SK-N-SH treated with all-trans-retinoic acid at 6 μM for 48 hours (cell line): ENCODE results near the gene RPP25L.

Experiments
- ATAC-seq: fragments of 200-7000 bp; cut with Tn5 transposase; 3 replicates; pipeline ENCODE4 v1.9.1; 2020; ENCODE audit warnings: mild to moderate bottlenecking, moderate library complexity
- ARNTL ChIP-seq: fragments of 450-650 bp; formaldehyde crosslinking; IDR thresholded peaks from 2 replicates; pipeline ENCODE4 v1.5.0; 2020; ENCODE audit warnings: low read depth, mild to moderate bottlenecking, moderate library complexity, borderline replicate concordance
- BACH2 ChIP-seq: fragments of 250-450 bp; sonication (Bioruptor Pico); IDR thresholded peaks from 2 replicates; pipeline ENCODE4 v1.9.0; 2021; ENCODE audit warnings: mild to moderate bottlenecking, borderline replicate concordance
- CSDC2 ChIP-seq: fragments of 250-450 bp; sonication (Bioruptor Pico); IDR thresholded peaks from 2 replicates; pipeline ENCODE4 v1.5.0; 2020; ENCODE audit warnings: mild to moderate bottlenecking, moderate library complexity
- ESRRG ChIP-seq: fragments of 250-450 bp; sonication (Bioruptor Pico); IDR thresholded peaks from 2 replicates; pipeline ENCODE4 v1.6.1; 2021; ENCODE audit warnings: mild to moderate bottlenecking
- GLIS3 ChIP-seq: fragments of 250-450 bp; sonication (Bioruptor Pico); IDR thresholded peaks from 2 replicates; pipeline ENCODE4 v1.5.0; 2020; ENCODE audit warnings: mild to moderate bottlenecking, moderate library complexity
- ISL1 ChIP-seq: fragments of 250-450 bp; sonication (Bioruptor Pico); IDR thresholded peaks from 2 replicates; pipeline ENCODE4 v2.1.2; 2022; ENCODE audit warnings: mild to moderate bottlenecking, moderate library complexity
- OSR1 ChIP-seq: fragments of 250-450 bp; sonication (Bioruptor Pico); IDR thresholded peaks from 2 replicates; pipeline ENCODE4 v1.8.0; 2022; ENCODE audit warnings: moderate library complexity, mild to moderate bottlenecking, inconsistent platforms
- POU6F1 ChIP-seq: fragments of 250-450 bp; sonication (Bioruptor Pico); IDR thresholded peaks from 2 replicates; pipeline ENCODE4 v1.8.0; 2021; ENCODE audit warnings: low read depth, mild to moderate bottlenecking, moderate library complexity, borderline replicate concordance
- PPARA ChIP-seq: fragments of 250-450 bp; sonication (Bioruptor Pico); IDR thresholded peaks from 2 replicates; pipeline ENCODE4 v1.5.0; 2020; ENCODE audit warnings: mild to moderate bottlenecking, borderline replicate concordance
- RARB ChIP-seq: fragments of 250-450 bp; sonication (Bioruptor Pico); IDR thresholded peaks from 2 replicates; pipeline ENCODE4 v1.8.0; 2021; ENCODE audit warnings: mild to moderate bottlenecking, moderate library complexity
- SNAI2 ChIP-seq: fragments of 250-450 bp; sonication (Bioruptor Pico); IDR thresholded peaks from 2 replicates; pipeline ENCODE4 v1.5.0; 2020; ENCODE audit warnings: mild to moderate bottlenecking, moderate library complexity
- TCF4 ChIP-seq: fragments of 250-450 bp; sonication (Bioruptor Pico); IDR thresholded peaks from 2 replicates; pipeline ENCODE4 v1.8.0; 2021; ENCODE audit warnings: mild to moderate bottlenecking, moderate library complexity, borderline replicate concordance
- TOX ChIP-seq: fragments of 250-450 bp; sonication (Bioruptor Pico); IDR thresholded peaks from 2 replicates; pipeline ENCODE4 v1.8.0; 2021; ENCODE audit warnings: mild to moderate bottlenecking, moderate library complexity, borderline replicate concordance
- TSHZ2 ChIP-seq: fragments of 250-450 bp; sonication (Bioruptor Pico); IDR thresholded peaks from 2 replicates; pipeline ENCODE4 v1.5.0; 2020; ENCODE audit warnings: mild to moderate bottlenecking, moderate library complexity
- ZC3H10 ChIP-seq: fragments of 250-450 bp; sonication (Bioruptor Pico); IDR thresholded peaks from 2 replicates; pipeline ENCODE4 v1.5.1; 2021; ENCODE audit warnings: mild to moderate bottlenecking, moderate library complexity
- ZFP3 ChIP-seq: fragments of 250-450 bp; sonication (Bioruptor Pico); IDR thresholded peaks from 2 replicates; pipeline ENCODE4 v1.5.0; 2020; ENCODE audit warnings: mild to moderate bottlenecking, moderate library complexity
- ZFP30 ChIP-seq: fragments of 450-650 bp; formaldehyde crosslinking; IDR thresholded peaks from 2 replicates; pipeline ENCODE4 v1.5.0; 2022; ENCODE audit warnings: mild to moderate bottlenecking, moderate library complexity
- ZNF565 ChIP-seq: fragments of 450-650 bp; formaldehyde crosslinking; conservative IDR thresholded peaks from 2 replicates; pipeline ENCODE4 v1.5.0; 2020; ENCODE audit warnings: low read depth, mild to moderate bottlenecking, moderate library complexity
- ZNF70 ChIP-seq: fragments of 450-650 bp; formaldehyde crosslinking; IDR thresholded peaks from 2 replicates; pipeline ENCODE4 v1.5.0; 2020; ENCODE audit warnings: mild to moderate bottlenecking, moderate library complexity
- ZNF8 ChIP-seq: fragments of 450-650 bp; formaldehyde crosslinking; IDR thresholded peaks from 2 replicates; pipeline ENCODE4 v1.5.0; 2020; ENCODE audit warnings: mild to moderate bottlenecking, moderate library complexity
- TF ChIP-seq, protein P1 (sequence below): fragments of 250-450 bp; sonication (Bioruptor Pico); IDR thresholded peaks from 2 replicates; pipeline ENCODE4 v1.5.1; 2020; ENCODE audit warnings: low read depth, mild to moderate bottlenecking, moderate library complexity
- TF ChIP-seq, protein P2 (sequence below): fragments of 250-450 bp; sonication (Bioruptor Pico); IDR thresholded peaks from 2 replicates; pipeline ENCODE4 v1.5.1; 2021; ENCODE audit warnings: mild to moderate bottlenecking, moderate library complexity
- TF ChIP-seq, protein P3 (sequence below): fragments of 250-450 bp; sonication (Bioruptor Pico); IDR thresholded peaks from 2 replicates; pipeline ENCODE4 v1.8.0; 2020; ENCODE audit warnings: mild to moderate bottlenecking, moderate library complexity, borderline replicate concordance

RPP25L gene

GRCh38 chr9:34572628-34573027 is 39.3 kb downstream of the RPP25L start:
- no peak for ATAC-seq
- TF ChIP-seq RARB (CRISPR knock-in tag) (no peak), BACH2 (CRISPR knock-in tag) (no peak), TSHZ2 (no peak), ZC3H10 (no peak), PPARA (CRISPR knock-in tag) (no peak), ZFP30 (CRISPR knock-in tag) (no peak), SNAI2 (CRISPR knock-in tag) (no peak), ZFP3 (CRISPR knock-in tag) (no peak), ZNF8 (CRISPR knock-in tag) (no peak), CSDC2 (no peak)
- TF ChIP-seq, protein P1, sequence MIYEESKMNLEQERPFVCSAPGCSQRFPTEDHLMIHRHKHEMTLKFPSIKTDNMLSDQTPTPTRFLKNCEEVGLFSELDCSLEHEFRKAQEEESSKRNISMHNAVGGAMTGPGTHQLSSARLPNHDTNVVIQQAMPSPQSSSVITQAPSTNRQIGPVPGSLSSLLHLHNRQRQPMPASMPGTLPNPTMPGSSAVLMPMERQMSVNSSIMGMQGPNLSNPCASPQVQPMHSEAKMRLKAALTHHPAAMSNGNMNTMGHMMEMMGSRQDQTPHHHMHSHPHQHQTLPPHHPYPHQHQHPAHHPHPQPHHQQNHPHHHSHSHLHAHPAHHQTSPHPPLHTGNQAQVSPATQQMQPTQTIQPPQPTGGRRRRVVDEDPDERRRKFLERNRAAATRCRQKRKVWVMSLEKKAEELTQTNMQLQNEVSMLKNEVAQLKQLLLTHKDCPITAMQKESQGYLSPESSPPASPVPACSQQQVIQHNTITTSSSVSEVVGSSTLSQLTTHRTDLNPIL (CRISPR knock-in tag) = no peak

DNA sequence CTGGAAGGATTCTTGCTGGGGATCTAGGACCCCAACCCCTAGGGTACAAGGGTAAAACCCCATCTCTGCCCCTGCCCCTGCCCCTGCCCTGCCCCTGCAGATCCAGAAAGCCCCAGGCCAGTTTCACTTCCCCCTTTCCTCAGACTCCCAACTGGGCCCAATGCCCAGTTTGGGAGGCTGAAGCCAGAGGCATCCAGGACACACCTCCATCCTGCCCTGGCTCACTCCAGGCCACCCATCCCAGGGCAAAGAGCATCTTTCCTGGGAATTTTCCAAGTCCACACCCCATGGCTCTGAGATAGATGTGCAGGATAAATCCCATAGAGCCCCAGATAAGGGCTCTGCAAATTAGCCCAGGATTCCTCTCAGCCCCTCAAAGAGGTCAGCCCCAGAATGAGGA is 39.8 kb downstream of the RPP25L start:
- peak; percentile 31; the same call in 2 of the 3 replicates for ATAC-seq
- TF ChIP-seq GLIS3 (CRISPR knock-in tag) (no peak), POU6F1 (CRISPR knock-in tag) (no peak), ARNTL (CRISPR knock-in tag) (no peak), ZNF8 (CRISPR knock-in tag) (no peak), ZNF565 (no peak), TSHZ2 (no peak), ISL1 (CRISPR knock-in tag) (no peak), OSR1 (no peak), ESRRG (CRISPR knock-in tag) (no peak), TCF4 (CRISPR knock-in tag) (no peak), RARB (CRISPR knock-in tag) (no peak), SNAI2 (CRISPR knock-in tag) (no peak), ZFP3 (CRISPR knock-in tag) (no peak), TOX (CRISPR knock-in tag) (no peak), BACH2 (CRISPR knock-in tag) (no peak), ZNF70 (CRISPR knock-in tag) (no peak)
- TF ChIP-seq, protein P2, sequence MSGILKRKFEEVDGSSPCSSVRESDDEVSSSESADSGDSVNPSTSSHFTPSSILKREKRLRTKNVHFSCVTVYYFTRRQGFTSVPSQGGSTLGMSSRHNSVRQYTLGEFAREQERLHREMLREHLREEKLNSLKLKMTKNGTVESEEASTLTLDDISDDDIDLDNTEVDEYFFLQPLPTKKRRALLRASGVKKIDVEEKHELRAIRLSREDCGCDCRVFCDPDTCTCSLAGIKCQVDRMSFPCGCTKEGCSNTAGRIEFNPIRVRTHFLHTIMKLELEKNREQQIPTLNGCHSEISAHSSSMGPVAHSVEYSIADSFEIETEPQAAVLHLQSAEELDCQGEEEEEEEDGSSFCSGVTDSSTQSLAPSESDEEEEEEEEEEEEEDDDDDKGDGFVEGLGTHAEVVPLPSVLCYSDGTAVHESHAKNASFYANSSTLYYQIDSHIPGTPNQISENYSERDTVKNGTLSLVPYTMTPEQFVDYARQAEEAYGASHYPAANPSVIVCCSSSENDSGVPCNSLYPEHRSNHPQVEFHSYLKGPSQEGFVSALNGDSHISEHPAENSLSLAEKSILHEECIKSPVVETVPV (CRISPR knock-in tag) = no peak
- TF ChIP-seq, protein P3, sequence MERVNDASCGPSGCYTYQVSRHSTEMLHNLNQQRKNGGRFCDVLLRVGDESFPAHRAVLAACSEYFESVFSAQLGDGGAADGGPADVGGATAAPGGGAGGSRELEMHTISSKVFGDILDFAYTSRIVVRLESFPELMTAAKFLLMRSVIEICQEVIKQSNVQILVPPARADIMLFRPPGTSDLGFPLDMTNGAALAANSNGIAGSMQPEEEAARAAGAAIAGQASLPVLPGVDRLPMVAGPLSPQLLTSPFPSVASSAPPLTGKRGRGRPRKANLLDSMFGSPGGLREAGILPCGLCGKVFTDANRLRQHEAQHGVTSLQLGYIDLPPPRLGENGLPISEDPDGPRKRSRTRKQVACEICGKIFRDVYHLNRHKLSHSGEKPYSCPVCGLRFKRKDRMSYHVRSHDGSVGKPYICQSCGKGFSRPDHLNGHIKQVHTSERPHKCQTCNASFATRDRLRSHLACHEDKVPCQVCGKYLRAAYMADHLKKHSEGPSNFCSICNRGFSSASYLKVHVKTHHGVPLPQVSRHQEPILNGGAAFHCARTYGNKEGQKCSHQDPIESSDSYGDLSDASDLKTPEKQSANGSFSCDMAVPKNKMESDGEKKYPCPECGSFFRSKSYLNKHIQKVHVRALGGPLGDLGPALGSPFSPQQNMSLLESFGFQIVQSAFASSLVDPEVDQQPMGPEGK (CRISPR knock-in tag) = no peak
- TF ChIP-seq, protein P1 (CRISPR knock-in tag) = no peak
